PC-3 (cell line): ENCODE results near the gene SOS1. TPM values are rescaled to one million over a fixed set of nuclear protein-coding genes. Genes with fewer than 3 reads are reported as not detected.

Experiments
- ATAC-seq: fragments of 200-7000 bp; cut with Tn5 transposase; 2 replicates; pipeline ENCODE4 v1.9.1; 2020; ENCODE audit warnings: mild to moderate bottlenecking, moderate library complexity
- BruUV-seq: library from RNA; stranded (reverse); fragments of 400-500 nt; replicated peaks from 2 replicates; lab custom pipeline; 2021; lab: Mats Ljungman, UMichigan
- CTCF ChIA-PET: fragments of 300-600 bp; sonication (Branson Sonifier 250); formaldehyde crosslinking; loops from one replicate; lab custom pipeline; 2022; ENCODE audit warnings: antibody characterized with exemption; lab: Charles Lee
- POLR2A ChIA-PET: fragments of 300-600 bp; sonication (Branson Sonifier 250); formaldehyde crosslinking; loops from one replicate; lab custom pipeline; 2022; ENCODE audit warnings: antibody characterized with exemption; ENCODE audit not compliant: unreplicated experiment; lab: Charles Lee
- DNase-seq: peaks from one replicate; pipeline ENCODE4 v3.0.0-alpha.2; 2015
- H2AFZ ChIP-seq: fragments of 300-600 bp; sonication (generic); 2 replicates; pipeline ENCODE4 v1.6.0; 2016; ENCODE audit warnings: antibody characterized with exemption, low read length
- H3F3A ChIP-seq: fragments of 300-600 bp; sonication (generic); one replicate; pipeline ENCODE4 v1.6.0; 2017; ENCODE audit warnings: antibody characterized with exemption, low read length, control low read depth, mild to moderate bottlenecking; ENCODE audit not compliant: unreplicated experiment
- H3K27ac ChIP-seq: fragments of 300-600 bp; sonication (generic); 2 replicates; pipeline ENCODE4 v1.5.1; 2016; ENCODE audit warnings: mild to moderate bottlenecking, low read length
- H3K27me3 ChIP-seq: fragments of 300-600 bp; sonication (generic); 2 replicates; pipeline ENCODE4 v1.6.1; 2016; ENCODE audit warnings: low read length, mixed read lengths
- H3K36me3 ChIP-seq: fragments of 300-600 bp; sonication (generic); 2 replicates; pipeline ENCODE4 v1.6.1; 2016; ENCODE audit warnings: low read depth, mixed run types, low read length, mixed read lengths
- H3K4me1 ChIP-seq: fragments of 300-600 bp; sonication (generic); 2 replicates; pipeline ENCODE4 v1.5.1; 2016; ENCODE audit warnings: low read length; ENCODE audit not compliant: insufficient read depth
- H3K4me2 ChIP-seq: fragments of 300-600 bp; sonication (generic); 2 replicates; pipeline ENCODE4 v1.6.0; 2016; ENCODE audit warnings: low read length
- H3K4me3 ChIP-seq: fragments of 300-600 bp; sonication (generic); 2 replicates; pipeline ENCODE4 v1.5.1; 2016; ENCODE audit warnings: mild to moderate bottlenecking, low read length, mixed read lengths
- H3K79me2 ChIP-seq: fragments of 300-600 bp; sonication (generic); 2 replicates; pipeline ENCODE4 v1.6.1; 2017; ENCODE audit warnings: low read length, mixed read lengths
- H3K9ac ChIP-seq: fragments of 300-600 bp; sonication (generic); 2 replicates; pipeline ENCODE4 v1.6.0; 2016; ENCODE audit warnings: mild to moderate bottlenecking, low read length
- H3K9me2 ChIP-seq: fragments of 300-600 bp; sonication (generic); replicated peaks from 2 replicates; pipeline ENCODE4 v1.6.1; 2016; ENCODE audit warnings: mixed run types, low read length, mixed read lengths
- H3K9me3 ChIP-seq: fragments of 300-600 bp; sonication (generic); 2 replicates; pipeline ENCODE4 v1.6.1; 2016; ENCODE audit warnings: low read length, mixed read lengths
- H4K20me1 ChIP-seq: fragments of 300-600 bp; sonication (generic); 2 replicates; pipeline ENCODE4 v1.6.1; 2016; ENCODE audit warnings: low read length, mixed read lengths
- EZH2 ChIP-seq: fragments of 300-600 bp; sonication (generic); IDR thresholded peaks from one replicate; pipeline ENCODE4 v1.6.1; 2017; ENCODE audit warnings: antibody characterized with exemption, mild to moderate bottlenecking, low read length; ENCODE audit not compliant: unreplicated experiment
- EZH2phosphoT487 ChIP-seq: fragments of 300-600 bp; sonication (generic); IDR thresholded peaks from 2 replicates; pipeline ENCODE4 v1.6.1; 2018; ENCODE audit warnings: mild to moderate bottlenecking, antibody characterized with exemption, low read length, borderline replicate concordance
- intact Hi-C: fragments of 100-400 bp; cut with micrococcal nuclease; formaldehyde crosslinking; loops from 2 replicates; pipeline ENCODE4 v1.9.0; 2023
- total RNA-seq: library from RNA; depleted of rRNA; stranded (reverse); fragments of >200 nt; gene quantifications from 2 replicates; pipeline ENCODE4 v1.2.3, GENCODE V29; 2014
- TF ChIP-seq, protein P1 (sequence below): fragments of 300-600 bp; sonication (generic); conservative IDR thresholded peaks from 2 replicates; pipeline ENCODE4 v1.5.1; 2017; ENCODE audit warnings: antibody characterized with exemption, low read depth, mild to moderate bottlenecking, low read length

SOS1 gene
- total RNA-seq, 1 experiment from 2014 or later: 9.7 TPM

DNA sequence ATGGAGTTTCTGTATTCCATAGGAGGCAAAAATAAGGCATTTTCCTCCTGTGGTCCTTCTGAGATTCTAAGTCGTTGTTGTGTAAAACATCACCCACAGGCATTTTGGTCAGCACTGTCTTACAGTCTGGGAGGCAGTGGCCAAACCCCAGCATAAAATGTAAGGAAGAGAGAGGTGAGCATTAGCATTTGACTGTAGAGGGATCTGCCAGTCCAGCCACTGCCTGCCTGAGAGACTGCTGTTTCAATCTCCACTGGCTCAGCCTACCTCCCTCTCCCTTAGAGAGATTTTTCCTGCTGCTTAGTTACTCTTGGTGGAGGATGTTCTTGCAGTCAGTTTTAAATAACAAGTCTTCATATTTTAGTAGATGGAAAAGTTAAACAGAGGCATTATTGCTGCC is 154.2 kb downstream of the SOS1 start:
- Histone ChIP-seq H3K9me2 (no peaks in the 10 kb centered on the region), H3F3A (no peaks in the 10 kb centered on the region), H3K9ac (no peak overlapping the region), H2AFZ (no peak overlapping the region), H3K9me3 (no peaks in the 10 kb centered on the region), H3K79me2 (no peaks in the 10 kb centered on the region), H4K20me1 (no peaks in the 10 kb centered on the region), H3K4me3 (no peak overlapping the region), H3K4me2 (no peak overlapping the region), H3K36me3 (no peaks in the 10 kb centered on the region), H3K4me1 (no peaks in the 10 kb centered on the region), H3K27ac (no peak overlapping the region), H3K27me3 (no peaks in the 10 kb centered on the region)
- intact Hi-C loops: no loop called here
- ChIA-PET POLR2A (no interaction called here), CTCF (no interaction called here)
- DNase-seq (no peak), ATAC-seq (no peak)
- TF ChIP-seq EZH2phosphoT487 (no peak), EZH2 (no peak)
- TF ChIP-seq, protein P1, sequence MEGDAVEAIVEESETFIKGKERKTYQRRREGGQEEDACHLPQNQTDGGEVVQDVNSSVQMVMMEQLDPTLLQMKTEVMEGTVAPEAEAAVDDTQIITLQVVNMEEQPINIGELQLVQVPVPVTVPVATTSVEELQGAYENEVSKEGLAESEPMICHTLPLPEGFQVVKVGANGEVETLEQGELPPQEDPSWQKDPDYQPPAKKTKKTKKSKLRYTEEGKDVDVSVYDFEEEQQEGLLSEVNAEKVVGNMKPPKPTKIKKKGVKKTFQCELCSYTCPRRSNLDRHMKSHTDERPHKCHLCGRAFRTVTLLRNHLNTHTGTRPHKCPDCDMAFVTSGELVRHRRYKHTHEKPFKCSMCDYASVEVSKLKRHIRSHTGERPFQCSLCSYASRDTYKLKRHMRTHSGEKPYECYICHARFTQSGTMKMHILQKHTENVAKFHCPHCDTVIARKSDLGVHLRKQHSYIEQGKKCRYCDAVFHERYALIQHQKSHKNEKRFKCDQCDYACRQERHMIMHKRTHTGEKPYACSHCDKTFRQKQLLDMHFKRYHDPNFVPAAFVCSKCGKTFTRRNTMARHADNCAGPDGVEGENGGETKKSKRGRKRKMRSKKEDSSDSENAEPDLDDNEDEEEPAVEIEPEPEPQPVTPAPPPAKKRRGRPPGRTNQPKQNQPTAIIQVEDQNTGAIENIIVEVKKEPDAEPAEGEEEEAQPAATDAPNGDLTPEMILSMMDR: no peak
- no TSS peak for BruUV-seq

DNA sequence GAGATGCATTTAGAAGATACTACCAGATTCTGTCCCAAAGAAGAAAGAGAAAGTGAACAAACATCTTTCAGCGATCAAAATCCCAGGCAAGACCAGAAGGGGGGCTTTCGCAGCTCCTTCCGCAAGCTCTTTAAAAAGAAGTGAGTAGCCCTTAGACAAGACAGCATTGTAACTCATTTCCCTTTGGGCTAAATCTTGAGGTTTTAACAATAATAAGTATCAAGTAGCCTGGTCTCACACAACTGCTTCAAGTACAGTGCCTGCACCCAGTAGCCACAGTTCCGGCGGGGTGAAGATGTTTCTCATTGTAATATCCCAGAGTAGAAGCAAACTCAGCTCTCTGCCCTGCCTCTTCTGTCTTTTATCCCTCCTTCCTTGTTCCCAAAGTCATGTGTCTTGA is 154.8 kb downstream of the SOS1 start:
- Histone ChIP-seq H3K9me2 (no peaks in the 10 kb centered on the region), H3F3A (no peaks in the 10 kb centered on the region), H3K9me3 (no peaks in the 10 kb centered on the region), H3K27me3 (no peaks in the 10 kb centered on the region), H4K20me1 (no peaks in the 10 kb centered on the region), H3K9ac (no peak overlapping the region), H3K27ac (no peak overlapping the region), H3K4me2 (no peak overlapping the region), H3K4me1 (no peaks in the 10 kb centered on the region), H3K4me3 (no peak overlapping the region), H3K36me3 (no peaks in the 10 kb centered on the region), H2AFZ (no peak overlapping the region), H3K79me2 (no peaks in the 10 kb centered on the region)
- ATAC-seq (no peak), DNase-seq (no peak)
- POLR2A ChIA-PET: no interaction called here
- CTCF ChIA-PET: interaction anchor here (0.6 kb wide), 1 partner anchor 19 kb away, joined by 4 read pairs; no protein-coding TSS in a partner anchor
- TF ChIP-seq, protein P1: no peak
- TF ChIP-seq EZH2 (no peak), EZH2phosphoT487 (no peak)
- no TSS peak for BruUV-seq
- intact Hi-C loops: no loop called here

DNA sequence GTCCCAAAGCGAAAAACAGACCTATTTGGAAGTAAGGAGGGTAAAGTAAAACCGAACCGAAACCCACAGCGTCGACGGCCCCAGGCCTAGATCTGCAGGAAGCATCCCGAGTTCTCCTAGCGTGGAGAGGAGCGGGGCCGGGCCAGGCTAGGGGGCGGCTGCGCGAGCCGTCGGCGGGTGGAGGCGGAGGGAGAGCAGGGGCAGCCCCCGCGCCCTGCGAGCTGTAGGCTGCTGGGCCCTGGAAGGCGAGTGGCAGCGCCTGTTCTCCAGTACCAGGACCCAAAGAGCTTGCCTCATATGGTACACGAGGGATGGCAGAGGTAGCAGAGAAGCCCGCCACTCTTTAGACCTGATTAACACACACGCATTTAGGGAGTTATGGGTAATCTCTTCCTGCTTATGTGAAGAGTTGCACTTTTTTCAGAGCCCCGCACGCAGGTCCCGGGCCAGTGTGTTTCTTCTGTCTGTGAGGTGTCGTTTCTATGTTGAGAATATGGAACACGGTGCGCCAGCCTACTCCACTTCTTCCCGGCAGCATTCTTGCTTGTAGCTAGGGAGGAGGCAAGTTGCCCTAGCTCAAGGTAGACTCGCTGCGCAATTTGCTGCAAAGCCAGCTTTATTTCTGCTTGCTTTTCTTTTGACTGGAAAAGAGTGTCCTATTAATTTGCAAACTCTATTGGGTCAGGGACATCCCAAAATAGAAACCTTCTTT is 160.1 kb downstream of the SOS1 start:
- Histone ChIP-seq H3K9me3 (no peaks in the 10 kb centered on the region), H3F3A (no peaks in the 10 kb centered on the region), H3K4me3 (no peak overlapping the region), H2AFZ (no peak overlapping the region), H4K20me1 (no peaks in the 10 kb centered on the region), H3K4me1 (no peaks in the 10 kb centered on the region), H3K9ac (no peak overlapping the region), H3K27me3 (no peaks in the 10 kb centered on the region), H3K4me2 (no peak overlapping the region), H3K36me3 (no peaks in the 10 kb centered on the region), H3K9me2 (no peaks in the 10 kb centered on the region), H3K27ac (no peak overlapping the region), H3K79me2 (no peaks in the 10 kb centered on the region)
- no peak for ATAC-seq
- BruUV-seq: no TSS peak
- intact Hi-C loops: no loop called here
- CTCF ChIA-PET: no interaction called here
- no peak for TF ChIP-seq EZH2phosphoT487
- TF ChIP-seq, protein P1: no peak
- TF ChIP-seq EZH2: no peak
- POLR2A ChIA-PET: no interaction called here
- no peak for DNase-seq
